HepG2 (cell line): Measurements from ENCODE around the gene ATRAID. TPM values are rescaled to one million over a fixed set of nuclear protein-coding genes. Genes with fewer than 3 reads are reported as not detected.

Experiments
- CC2D1A ChIP-seq: sonication (generic); formaldehyde crosslinking; IDR thresholded peaks from 2 replicates; pipeline ENCODE4 v1.8.1; 2023; ENCODE audit warnings: mild to moderate bottlenecking, missing genetic modification reagents
- GABPA ChIP-seq, 2 experiments: IDR thresholded peaks; 2 replicates each; pipeline ENCODE4 v1.6.1; 2011 to 2016; ENCODE audit warnings: low read depth in 2 of 2, low read length in 1 of 2, missing biosample characterization in 1 of 2, missing genetic modification characterization in 1 of 2
- HDAC6 ChIP-seq: fragments of 200-600 bp; sonication (generic); IDR thresholded peaks from 2 replicates; pipeline ENCODE4 v1.7.0; 2017; ENCODE audit warnings: mild to moderate bottlenecking, antibody characterized with exemption, low read length, low read depth
- IRX3 ChIP-seq: sonication (generic); formaldehyde crosslinking; IDR thresholded peaks from 2 replicates; pipeline ENCODE4 v1.8.1; 2023; ENCODE audit warnings: mild to moderate bottlenecking, low read depth, missing genetic modification reagents, borderline replicate concordance
- KIAA2018 ChIP-seq: sonication (generic); formaldehyde crosslinking; IDR thresholded peaks from 2 replicates; pipeline ENCODE4 v1.5.0; 2020; ENCODE audit warnings: mild to moderate bottlenecking, missing genetic modification reagents, borderline replicate concordance
- RXRB ChIP-seq: IDR thresholded peaks from 2 replicates; pipeline ENCODE4 v1.6.1; 2016; ENCODE audit warnings: borderline replicate concordance, missing genetic modification reagents, missing compliant biosample characterization
- SAP130 ChIP-seq: IDR thresholded peaks from 2 replicates; pipeline ENCODE4 v1.6.1; 2016; ENCODE audit warnings: low read depth
- ZFX ChIP-seq: sonication (generic); formaldehyde crosslinking; IDR thresholded peaks from 2 replicates; pipeline ENCODE4 v1.4.0; 2020; ENCODE audit warnings: mild to moderate bottlenecking, low read depth, missing genetic modification reagents, moderate library complexity
- ZNF224 ChIP-seq: sonication (generic); formaldehyde crosslinking; IDR thresholded peaks from 2 replicates; pipeline ENCODE4 v1.5.0; 2020; ENCODE audit warnings: mild to moderate bottlenecking, missing genetic modification reagents
- ZNF570 ChIP-seq: sonication (generic); formaldehyde crosslinking; IDR thresholded peaks from 2 replicates; pipeline ENCODE4 v1.4.0; 2020; ENCODE audit warnings: mild to moderate bottlenecking, missing genetic modification reagents, borderline replicate concordance
- ZSCAN29 ChIP-seq: sonication (generic); formaldehyde crosslinking; conservative IDR thresholded peaks from 2 replicates; pipeline ENCODE4 v1.4.0; 2020; ENCODE audit warnings: mild to moderate bottlenecking, missing genetic modification reagents
- polyA plus RNA-seq, 8 experiments: library from polyadenylated mRNA; depleted of rRNA in 3 of 8; stranded (reverse) in 7 of 8; unstranded in 1 of 8; fragments of >200 nt; fragmentation: Illumina TruSeq in 4 of 8; extraction: Trizol in 4 of 8; gene quantifications; 2 replicates each; pipeline versions ENCODE4 v1.2.1 to v1.2.3, GENCODE V29; 2011 to 2016; ENCODE audit warnings: low read depth in 4 of 8, missing spikeins in 1 of 8, mixed read lengths in 1 of 8; ENCODE audit not compliant: insufficient read depth in 1 of 8
- total RNA-seq, 5 experiments: library from RNA; depleted of rRNA; stranded (reverse); fragments of >200 nt; fragmentation: Illumina TruSeq; extraction: Trizol; gene quantifications; 2 replicates each; pipeline ENCODE4 v1.2.3, GENCODE V29; 2016; ENCODE audit warnings: low read depth in 1 of 5
- TF ChIP-seq, protein P1 (sequence below): IDR thresholded peaks from 2 replicates; pipeline ENCODE4 v1.4.0; 2020; ENCODE audit warnings: mild to moderate bottlenecking, missing genetic modification reagents

The ATRAID gene
- total and polyA plus RNA-seq, 2 of the 13 experiments (the other 11 are each of a cell fraction or from before 2014, with no cell fraction given) = 207 to 382 TPM

DNA sequence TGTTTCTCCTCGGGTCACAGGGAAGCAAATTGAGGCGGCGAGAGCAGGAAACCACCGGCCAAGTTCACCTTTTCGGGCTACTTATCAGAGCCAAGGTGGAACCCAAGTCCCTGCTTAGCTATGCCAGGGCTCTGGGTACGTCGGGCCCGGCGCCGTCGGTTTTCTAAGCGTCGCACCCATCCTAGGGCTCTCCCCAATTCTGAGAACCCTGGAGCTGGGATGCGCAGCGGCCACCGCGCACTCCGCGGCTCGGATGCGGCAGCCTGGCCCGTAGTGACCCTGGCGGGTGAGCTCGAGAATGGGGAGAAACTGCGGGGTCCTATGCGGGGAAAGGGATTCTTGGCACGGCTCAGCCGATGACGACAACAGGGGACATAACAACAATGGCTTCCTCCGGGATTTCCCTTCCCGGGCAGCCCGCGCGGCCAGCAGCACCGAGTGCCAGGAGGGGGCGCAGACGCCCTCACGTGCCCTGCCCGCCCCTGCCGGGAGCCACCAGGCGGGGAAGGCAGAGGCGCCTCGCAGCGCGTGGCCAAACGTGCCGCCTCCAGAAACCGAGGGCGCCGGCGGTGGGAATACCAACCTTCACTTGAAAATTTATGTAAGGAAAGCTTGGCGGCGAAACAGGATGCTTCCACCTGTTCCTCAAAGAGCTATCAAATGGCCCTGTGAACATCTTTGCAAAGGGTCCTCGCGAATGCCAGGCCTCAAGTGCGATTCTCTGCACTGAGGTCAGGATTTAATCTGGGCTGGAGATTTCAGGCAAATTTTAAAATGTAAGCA lies 53.1 kb downstream of the ATRAID start (continued):
- TF ChIP-seq KIAA2018 (CRISPR knock-in tag) = no peak
- peak; percentile 46; the same call in 1 of the 2 replicates for TF ChIP-seq ZFX (CRISPR knock-in tag)
- TF ChIP-seq GABPA (IDR thresholded peaks at IDR 0.05; ENCODE audit: low read depth, low read length) = no peak
- no peak for TF ChIP-seq GABPA (CRISPR knock-in tag; IDR thresholded peaks at IDR 0.05; ENCODE audit: low read depth)
- no peak for TF ChIP-seq ZNF570 (CRISPR knock-in tag)
- TF ChIP-seq RXRB (CRISPR knock-in tag) = no peak
- TF ChIP-seq, protein P1, sequence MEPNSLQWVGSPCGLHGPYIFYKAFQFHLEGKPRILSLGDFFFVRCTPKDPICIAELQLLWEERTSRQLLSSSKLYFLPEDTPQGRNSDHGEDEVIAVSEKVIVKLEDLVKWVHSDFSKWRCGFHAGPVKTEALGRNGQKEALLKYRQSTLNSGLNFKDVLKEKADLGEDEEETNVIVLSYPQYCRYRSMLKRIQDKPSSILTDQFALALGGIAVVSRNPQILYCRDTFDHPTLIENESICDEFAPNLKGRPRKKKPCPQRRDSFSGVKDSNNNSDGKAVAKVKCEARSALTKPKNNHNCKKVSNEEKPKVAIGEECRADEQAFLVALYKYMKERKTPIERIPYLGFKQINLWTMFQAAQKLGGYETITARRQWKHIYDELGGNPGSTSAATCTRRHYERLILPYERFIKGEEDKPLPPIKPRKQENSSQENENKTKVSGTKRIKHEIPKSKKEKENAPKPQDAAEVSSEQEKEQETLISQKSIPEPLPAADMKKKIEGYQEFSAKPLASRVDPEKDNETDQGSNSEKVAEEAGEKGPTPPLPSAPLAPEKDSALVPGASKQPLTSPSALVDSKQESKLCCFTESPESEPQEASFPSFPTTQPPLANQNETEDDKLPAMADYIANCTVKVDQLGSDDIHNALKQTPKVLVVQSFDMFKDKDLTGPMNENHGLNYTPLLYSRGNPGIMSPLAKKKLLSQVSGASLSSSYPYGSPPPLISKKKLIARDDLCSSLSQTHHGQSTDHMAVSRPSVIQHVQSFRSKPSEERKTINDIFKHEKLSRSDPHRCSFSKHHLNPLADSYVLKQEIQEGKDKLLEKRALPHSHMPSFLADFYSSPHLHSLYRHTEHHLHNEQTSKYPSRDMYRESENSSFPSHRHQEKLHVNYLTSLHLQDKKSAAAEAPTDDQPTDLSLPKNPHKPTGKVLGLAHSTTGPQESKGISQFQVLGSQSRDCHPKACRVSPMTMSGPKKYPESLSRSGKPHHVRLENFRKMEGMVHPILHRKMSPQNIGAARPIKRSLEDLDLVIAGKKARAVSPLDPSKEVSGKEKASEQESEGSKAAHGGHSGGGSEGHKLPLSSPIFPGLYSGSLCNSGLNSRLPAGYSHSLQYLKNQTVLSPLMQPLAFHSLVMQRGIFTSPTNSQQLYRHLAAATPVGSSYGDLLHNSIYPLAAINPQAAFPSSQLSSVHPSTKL = peak; percentile 76
- TF ChIP-seq SAP130 = peak; percentile 60
- no peak for TF ChIP-seq IRX3 (CRISPR knock-in tag)
- no peak for TF ChIP-seq ZSCAN29
- TF ChIP-seq CC2D1A (CRISPR knock-in tag) = no peak
- no peak for TF ChIP-seq HDAC6
- 0 out of 2 replicates have a peak, but pooled peaks have one; percentile 38 for TF ChIP-seq ZNF224
